Kasumi-1 (cell line): Measurements from ENCODE around the gene TM2D3.

Experiments used
- DNase-seq, 2 experiments: peaks; one replicate each; lab custom pipeline; 2025; lab: John Stamatoyannopoulos, UW

The TM2D3 gene

GRCh38 chr15:101604124-101604874, 47.9 kb downstream of the TM2D3 start:
- no peak for DNase-seq

GRCh38 chr15:101602801-101603200, 49.4 kb downstream of the TM2D3 start:
- DNase-seq: no peak

- DNase-seq: no peak
Measured at GRCh38 chr15:101600035-101600434, 52.1 kb downstream of the TM2D3 start.

- no peak for DNase-seq
Measured at GRCh38 chr15:101599091-101599490, 53.1 kb downstream of the TM2D3 start.

GRCh38 chr15:101597360-101597928, 54.7 kb downstream of the TM2D3 start:
- no peak for DNase-seq

GRCh38 chr15:101596633-101597032, 55.5 kb downstream of the TM2D3 start:
- no peak for DNase-seq
